DMS153 (cell line): Measurements from ENCODE around the gene PITPNM2.

Source experiments
- DNase-seq: peaks from one replicate; lab custom pipeline; 2025; lab: John Stamatoyannopoulos, UW

Gene PITPNM2

GRCh38 chr12:123143736-123144461, 7.0 kb downstream of the PITPNM2 start:
- DNase-seq: no peak

DNA sequence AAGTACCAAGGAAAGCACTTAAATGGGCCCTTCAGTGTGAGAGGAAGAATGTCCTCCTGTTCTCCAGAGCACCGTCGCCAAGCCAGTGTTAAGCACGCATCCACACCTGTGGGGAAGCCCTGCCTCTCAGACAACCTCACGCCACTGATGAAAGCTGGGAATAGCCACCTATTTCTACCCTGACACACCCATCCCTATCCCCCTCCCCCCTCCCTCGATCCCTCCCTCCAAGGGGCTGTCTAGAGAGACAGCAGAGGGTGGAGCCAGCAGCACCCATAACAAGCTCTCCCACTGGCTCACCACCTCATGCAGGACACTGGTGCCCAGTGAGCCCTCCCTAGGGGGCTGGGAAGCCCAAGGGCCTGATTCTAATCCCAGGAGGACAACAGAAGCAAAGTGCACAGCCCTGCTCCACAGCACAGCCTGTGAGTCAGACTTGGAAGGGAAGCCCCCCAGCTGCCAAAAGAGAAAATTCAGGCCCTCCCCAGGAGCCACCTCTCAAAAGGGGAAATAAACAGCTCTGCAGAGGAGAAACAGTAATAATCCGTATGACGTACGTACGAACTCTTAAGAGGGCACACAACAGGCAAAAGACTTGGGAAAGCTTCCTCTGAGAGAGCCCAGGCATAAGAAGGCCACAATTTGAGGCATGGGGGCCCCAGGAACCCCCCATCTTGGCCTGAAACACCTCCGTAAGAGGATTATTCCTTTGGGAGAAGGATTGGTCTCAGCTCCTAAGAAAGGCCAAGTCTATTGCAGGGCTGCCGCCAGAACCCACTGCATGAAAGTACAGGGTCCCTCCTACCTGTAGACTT, 7.8 kb downstream of the PITPNM2 start:
- peak; percentile 86 for DNase-seq

GRCh38 chr12:123142518-123142840, 8.4 kb downstream of the PITPNM2 start:
- DNase-seq: no peak

DNA sequence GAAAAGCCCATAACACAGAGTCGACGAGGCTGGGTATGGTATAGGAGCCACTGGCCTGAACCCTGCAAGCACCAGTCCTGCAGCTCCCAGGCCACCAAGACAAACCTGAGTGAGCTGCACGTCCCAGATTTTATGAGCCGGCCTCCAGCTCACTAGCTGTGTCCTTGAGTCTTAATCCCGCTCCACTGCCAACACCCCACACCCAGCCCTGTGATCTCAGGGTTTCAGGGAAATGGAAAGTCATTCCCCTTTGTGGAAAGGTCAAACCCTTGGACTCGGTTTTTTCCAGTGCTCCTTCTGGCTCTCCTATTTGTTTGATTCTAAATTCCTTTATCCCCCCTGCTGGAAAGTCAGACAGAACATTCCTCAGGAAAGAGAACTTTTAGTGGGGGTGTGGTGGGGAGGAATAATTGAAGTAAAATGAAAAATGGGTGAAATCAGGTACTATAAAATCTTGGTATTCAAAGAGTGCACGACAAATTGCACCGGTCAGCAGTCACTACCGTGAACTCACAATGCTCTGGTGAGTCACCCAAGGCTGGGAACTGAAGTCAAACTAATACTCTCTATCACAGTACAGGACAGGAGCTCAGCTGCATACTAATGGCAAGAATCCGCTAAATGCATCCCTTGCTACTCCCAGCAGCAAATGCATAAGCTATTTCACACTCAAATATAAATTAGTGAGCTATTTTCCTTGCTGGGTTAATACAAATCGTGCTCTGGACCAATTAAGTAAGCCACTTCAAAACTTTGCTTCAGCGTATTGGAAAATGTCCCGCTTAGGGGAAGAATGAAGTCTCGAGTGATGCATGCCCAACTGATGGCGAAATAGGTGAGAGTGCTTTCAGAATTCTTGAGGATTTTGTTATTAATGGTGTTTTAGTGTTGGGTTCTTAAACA, 9.0 kb downstream of the PITPNM2 start:
- no peak for DNase-seq

- DNase-seq: no peak
Observed at GRCh38 chr12:123140676-123141614, 9.9 kb downstream of the PITPNM2 start.

DNA sequence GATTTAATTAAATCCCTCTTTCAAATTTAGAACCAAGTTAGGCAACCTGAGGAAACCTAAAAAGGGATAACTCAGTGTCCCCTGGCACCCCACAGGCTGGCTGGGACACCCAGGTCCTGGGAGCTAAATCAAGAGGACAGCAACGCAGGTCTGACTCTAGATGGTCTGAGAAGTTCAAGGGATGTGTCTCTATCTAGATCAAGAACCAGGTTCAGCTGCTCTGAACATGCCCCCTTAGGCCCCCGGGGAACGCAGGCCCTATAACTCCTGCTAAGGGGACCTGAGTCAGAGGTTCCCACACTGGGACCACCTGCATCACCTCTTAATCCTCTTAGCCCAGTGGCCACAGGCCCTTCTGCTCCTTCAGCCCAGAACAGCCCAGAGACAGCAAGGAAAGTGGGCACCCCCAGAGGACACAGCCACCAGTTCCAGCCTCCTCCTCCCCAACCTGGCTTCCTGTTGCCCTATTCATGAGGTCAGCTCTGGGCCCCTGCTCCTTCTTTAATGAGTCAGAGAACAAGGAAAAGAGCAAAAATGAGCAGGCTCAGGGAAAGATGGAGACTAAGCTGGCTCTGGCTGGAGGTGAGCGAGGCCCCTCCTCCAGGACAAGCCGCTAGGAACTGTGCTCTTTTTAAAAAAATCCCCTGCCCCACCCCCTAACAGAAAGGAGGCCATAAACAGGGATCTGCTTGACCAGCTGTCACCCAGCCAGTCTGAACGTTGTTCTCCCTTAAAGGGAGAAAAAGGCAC, 10.8 kb downstream of the PITPNM2 start:
- peak; percentile 22 for DNase-seq

- DNase-seq: no peak
Observed at GRCh38 chr12:123135688-123136087, 15.2 kb downstream of the PITPNM2 start.

DNA sequence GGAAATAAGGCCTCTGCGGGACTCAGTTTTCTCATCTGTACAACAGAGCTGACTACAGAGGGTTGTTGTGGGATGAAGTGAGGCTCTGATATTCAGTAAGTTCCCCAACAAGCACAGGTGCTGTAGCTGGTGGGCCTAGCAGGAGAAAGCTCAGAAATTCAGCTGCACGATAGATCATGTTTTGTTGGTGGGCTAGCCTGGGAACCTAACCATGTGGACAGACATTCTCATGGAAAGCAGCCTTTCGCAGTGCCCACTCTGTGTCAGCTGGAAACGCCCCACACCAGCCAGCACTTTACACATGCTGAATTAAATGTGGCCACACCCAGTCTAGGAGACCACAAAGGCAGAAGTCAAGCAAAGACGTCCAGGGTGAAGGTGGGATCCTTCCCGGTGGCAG, 16.1 kb downstream of the PITPNM2 start:
- DNase-seq: no peak

DNA sequence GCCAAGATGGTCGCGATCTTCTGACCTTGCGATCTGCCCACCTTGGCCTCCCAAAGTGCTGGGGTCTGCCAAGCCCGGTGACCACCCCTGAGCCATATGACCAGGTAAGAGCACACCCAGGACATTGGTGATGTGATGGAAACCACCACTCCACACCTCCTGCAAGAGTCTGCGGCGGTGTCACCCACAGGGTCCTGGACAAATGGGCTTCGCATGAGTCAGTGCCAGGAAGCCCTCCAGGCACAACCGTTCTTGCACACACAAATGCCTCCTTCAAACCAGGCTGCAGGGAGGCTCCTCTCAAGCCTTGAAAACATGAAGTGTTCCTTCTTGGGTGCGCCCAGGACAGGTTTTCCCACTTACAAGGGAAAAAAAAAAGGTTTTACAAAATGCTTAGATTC, 16.6 kb downstream of the PITPNM2 start:
- DNase-seq: no peak

GRCh38 chr12:123133701-123134100, 17.2 kb downstream of the PITPNM2 start:
- no peak for DNase-seq

GRCh38 chr12:123132951-123133619, 17.8 kb downstream of the PITPNM2 start:
- peak; percentile 77 for DNase-seq

DNA sequence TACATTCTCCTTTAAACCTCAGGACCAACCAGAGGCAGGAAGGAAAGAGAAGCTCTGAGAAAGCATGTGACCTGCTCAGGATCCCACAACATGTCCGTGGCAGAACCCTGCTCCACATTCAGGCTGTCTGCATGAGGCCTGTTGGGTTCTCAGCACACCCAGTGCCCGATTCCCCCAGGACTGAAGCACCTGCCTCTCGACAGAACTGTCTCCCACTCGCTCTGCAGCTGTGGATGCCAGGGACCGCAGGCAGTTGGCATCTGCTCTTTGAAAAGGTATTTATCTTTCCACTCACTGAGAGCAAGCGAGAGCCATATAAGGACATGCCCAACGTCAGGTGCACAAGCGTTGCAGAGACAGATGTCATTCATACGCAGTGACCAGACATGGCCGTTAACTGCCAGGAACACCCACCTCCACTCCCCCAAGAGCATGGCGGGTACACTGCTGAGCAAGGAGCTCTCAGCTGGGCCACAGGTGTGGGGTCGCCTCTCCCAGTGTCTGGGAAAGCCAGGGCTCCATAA, 18.9 kb downstream of the PITPNM2 start:
- peak; percentile 99 for DNase-seq

GRCh38 chr12:123131291-123131832, 19.5 kb downstream of the PITPNM2 start:
- DNase-seq: no peak

GRCh38 chr12:123129621-123130020, 21.3 kb downstream of the PITPNM2 start:
- DNase-seq: no peak

DNA sequence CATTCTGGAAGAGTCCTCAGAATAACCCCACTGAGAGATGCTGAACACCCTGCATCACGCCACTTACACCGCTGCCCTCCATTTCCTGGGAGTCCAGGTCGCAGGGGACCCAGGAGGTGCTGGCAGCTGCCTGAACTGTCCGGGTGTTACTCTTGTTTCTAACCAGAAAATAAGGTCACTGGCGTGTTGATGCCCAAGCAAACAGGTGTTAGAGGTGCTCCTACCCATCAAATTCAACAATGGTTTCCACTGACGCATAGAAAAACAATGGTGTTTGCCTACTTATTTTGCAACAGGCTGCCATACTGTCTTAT, 23.8 kb downstream of the PITPNM2 start:
- DNase-seq: no peak

DNA sequence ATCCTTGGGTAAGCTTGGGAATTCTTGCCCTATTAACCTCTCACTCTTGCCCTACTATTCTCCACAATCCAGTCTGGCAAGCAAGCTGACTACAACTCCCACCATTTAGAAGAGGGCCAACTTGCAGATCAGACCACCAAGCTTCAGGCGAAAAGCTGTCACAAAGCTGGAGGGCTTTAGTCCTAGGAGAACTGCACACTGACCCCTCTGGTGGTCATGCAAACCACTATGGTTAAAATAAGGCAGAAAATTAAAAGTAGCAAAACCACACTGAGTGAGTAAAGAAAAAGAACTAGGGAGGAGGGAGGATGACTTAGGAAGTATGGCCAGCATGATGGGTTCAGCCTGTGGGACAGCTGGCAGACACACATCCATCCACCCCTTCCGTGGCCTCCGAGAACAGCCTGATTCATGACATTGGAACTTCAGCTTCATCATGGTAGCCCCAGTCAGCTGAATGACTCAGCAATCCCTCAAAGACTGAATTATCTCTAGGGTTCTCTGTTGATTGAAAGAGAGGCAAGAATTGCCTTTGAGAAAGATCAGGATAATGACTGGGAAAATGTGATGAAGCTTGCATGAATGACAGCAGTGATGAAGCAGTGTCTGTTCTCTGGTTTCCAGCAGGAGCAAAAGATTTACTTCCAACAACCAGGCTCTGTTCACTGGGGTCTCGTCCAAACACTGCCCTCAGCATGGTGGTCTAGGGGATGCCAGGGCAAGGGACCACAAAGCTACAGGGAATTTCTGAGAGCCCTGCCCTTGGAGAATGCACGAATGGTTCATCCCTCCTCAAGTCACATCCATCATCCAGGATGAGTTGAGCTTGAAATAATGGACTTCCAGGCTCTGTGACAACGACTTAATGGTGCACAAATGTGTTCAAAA, 24.4 kb downstream of the PITPNM2 start:
- no peak for DNase-seq

GRCh38 chr12:123122626-123123025, 28.3 kb downstream of the PITPNM2 start:
- DNase-seq: no peak

DNA sequence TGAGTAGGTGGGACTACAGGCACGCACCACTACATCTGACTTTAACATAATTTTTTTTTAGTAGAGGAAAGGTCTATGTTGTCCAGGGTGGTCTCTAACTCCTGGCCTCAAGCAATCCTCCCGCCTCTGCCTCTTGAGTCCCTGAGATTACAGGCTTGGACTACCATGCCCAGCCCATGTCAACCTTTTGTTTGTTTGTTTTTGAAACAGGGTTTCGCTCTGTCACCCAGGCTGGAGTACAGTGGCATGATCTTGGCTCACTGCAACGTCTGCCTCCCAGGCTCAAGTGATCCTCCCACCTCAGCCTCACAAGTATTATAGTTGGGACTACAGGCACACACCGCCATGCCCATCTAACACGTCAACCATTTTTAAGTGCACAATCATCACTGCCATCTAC, 29.2 kb downstream of the PITPNM2 start:
- no peak for DNase-seq
